DMS153 treated with DMSO at 0.1 percent for 48 hours (cell line): ENCODE measurements around the gene RBPJ.

ENCODE experiments used
- DNase-seq: peaks from one replicate; lab custom pipeline; 2025; ENCODE audit not compliant: unreplicated experiment; lab: John Stamatoyannopoulos, UW

Gene RBPJ

DNA sequence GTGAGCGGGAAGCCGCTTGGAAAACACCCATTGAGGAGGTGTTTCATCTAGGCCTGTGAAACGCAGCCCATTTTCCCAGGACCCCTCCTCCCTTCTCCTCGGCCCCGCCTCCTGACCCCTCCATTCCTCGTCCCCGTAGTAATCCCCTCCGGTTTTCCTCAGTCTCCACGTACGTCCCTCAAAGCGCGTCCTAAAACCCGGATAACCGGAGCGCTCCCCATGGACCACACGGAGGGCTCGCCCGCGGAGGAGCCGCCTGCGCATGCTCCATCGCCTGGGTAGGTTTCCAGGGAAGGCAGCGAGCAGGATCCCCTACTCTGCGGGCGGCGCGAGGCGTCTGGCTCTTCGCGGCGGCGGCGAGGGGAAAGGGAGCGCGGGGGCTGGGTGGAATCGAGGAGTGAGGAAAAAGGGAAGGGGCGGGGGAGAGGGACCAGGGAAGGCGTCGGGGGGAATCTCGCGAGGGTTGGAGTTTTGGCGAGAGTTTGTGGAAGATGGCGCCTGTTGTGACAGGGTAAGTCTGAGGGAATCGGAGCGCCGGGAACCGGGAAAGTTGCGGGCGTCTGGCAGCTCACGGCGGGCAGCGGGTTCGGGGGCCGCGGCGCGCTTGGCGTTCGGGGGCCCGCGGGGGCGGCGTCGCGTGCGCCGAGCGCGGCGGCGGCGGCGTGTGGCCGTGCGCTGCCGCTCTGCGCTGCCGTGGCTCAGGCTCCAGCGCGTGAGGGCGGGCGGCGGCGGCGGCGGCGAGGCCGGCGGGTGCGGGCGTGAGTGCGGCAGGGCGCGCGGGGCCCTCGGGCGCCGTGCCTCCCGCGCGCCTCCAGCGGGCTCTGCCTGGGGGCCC, at the start of gene RBPJ:
RBPJ (plus strand) TSS at position 477 of the 835 bp plus-strand sequence; CDS start at position 492, 15 bp downstream.
- DNase-seq, result peak; percentile 34

DNA sequence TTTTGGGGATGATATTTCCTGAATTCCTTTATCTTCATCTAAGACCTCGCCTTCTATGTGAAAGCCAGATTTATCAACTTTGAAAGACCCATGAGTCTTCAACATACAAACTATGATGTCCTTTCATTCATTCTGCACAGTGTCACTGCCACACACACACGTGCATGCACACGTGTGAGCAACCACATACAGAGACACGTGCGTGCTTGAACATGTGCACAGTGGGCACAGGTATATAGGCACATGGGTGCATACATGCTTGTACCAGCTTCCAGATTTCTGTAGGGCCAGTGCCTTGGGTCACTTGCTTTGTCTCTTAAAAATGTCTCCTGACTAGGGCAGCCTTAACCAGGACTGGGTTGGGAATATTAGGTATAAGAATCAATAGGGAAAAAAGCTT, 49.1 kb upstream of the RBPJ start:
- no peak for DNase-seq

GRCh38 chr4:26272654-26273615, 47.9 kb upstream of the RBPJ start:
- DNase-seq, result no peak

- no peak for DNase-seq
These were observed 47.2 kb upstream of the RBPJ start for GRCh38 chr4:26273616-26273980.

GRCh38 chr4:26275281-26275680, 45.5 kb upstream of the RBPJ start:
- no peak for DNase-seq

DNA sequence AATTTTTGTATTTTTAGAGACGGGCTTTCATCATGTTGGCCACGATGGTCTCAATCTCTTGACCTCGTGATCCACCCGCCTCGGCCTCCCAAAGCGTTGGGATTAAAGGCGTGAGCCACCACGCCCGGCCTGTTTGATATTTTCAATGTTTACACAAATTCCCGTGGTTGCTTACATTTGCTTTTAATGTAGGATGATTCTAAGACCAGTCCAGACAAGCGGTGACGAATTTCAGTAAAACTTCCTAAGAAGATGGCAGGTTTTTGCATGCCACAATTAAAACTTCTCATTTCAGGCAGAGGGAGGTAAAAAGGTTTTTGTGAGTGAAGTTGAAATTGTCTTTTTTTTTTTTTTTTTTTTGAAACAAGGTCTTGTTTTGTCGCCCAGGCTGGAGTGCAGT, 41.4 kb upstream of the RBPJ start:
- no peak for DNase-seq

GRCh38 chr4:26281881-26282280, 38.9 kb upstream of the RBPJ start:
- DNase-seq, result no peak

- no peak for DNase-seq
These were observed 36.3 kb upstream of the RBPJ start for GRCh38 chr4:26284536-26284935.

- DNase-seq, result no peak
These were observed 35.5 kb upstream of the RBPJ start for GRCh38 chr4:26285272-26285671.

- DNase-seq, result no peak
These were observed 33.1 kb upstream of the RBPJ start for GRCh38 chr4:26287756-26288155.

DNA sequence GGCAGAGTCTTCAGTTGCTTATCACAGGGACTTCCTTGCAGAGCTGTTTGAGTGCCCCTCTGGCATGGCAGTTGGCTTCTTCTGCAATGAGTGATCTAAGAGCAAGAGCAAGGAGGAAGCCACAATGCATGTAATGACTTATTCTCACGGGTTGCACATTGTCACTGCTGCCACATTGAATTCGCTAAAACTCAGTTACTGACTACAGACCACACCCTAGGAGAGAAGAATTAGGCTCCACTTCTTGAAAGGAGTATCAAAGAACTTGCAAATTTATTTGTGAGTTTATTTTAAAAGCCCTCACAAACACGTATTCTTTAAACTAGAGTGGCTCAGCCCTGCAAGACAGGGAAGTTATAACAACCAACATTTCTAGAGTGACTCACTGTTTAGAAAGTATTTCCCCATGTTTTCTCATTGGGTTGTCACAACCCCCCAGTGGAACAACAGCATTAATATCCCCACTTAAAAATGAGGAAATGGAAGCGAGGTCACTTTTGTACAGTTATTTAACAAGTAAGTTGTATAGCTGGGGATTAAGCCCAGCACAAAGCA, 32.4 kb upstream of the RBPJ start:
- DNase-seq, result no peak

DNA sequence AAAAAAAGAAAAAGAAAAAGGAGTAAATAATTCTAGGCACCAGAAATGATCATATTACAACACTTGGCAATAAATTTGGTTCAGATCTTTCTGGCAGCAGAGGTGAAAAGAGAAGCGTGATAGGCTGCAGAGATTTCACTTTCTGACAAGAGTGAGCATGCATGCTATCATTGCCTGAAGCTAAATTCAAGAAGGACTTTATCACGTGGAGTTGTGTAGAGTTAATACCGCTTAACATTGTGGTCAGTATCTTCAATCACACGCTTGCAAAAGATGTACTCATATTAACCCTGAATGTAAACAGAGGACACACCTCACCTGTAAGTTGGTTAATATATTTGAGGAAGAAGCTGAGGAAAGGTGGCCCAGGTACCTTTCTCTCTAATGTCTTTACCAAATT, 31.4 kb upstream of the RBPJ start:
- DNase-seq, result no peak

DNA sequence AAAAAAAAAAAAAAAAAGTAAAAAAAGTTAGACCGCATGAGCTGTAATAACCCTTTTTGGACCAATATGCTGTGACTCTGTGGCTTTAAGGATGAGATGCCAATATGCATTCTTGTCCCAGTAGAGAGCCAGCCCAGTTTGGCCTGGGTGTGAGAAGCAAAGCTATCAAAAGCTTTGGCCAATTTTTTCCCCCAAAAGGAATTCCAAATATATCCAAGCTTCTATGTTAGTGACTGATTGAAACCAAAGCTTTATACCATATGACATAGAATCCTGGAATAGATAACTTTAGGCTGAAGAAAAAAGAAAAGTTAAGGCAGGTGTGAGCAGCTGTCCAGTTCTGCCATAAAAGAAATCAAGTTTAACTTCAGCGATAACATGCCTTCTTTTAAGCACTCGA, 30.5 kb upstream of the RBPJ start:
- DNase-seq, result no peak

DNA sequence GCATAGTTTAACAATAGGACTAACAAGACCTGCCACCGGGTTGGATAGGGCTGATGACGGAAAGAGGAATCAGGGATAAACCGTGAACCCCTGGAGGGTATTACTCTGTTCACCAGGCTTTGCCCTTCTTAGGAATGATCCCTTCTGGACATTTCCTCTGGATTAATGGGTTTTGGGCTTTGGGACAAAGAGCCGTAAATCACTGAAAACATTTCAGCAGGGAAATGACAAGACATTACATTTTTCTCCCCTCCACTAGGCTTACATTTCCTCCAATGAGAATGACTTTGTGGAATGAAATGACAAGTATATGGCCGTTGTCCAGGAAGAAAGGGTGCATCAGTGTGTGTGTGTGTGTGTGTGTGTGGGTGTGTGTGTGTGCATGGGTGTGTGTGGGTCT, 25.9 kb upstream of the RBPJ start:
- no peak for DNase-seq

DNA sequence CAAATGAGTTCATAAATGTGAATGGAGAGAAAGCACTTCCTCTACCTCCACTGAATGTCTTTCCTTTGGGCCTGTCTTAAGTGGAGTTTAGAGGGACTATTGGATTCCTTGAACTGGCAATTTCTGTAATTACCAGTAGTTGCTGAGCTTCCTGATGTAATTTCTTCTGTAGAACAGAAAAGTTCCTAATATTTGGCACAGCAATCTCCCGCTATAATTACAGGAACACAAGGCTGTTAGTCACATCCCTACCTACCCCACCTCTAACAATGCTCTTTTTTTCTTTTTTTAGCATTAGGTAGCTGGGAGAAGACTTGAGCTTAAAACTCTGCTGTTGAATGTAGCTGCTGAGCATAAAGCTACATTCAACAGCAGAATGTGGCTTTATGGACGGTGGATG, 24.8 kb upstream of the RBPJ start:
- no peak for DNase-seq

DNA sequence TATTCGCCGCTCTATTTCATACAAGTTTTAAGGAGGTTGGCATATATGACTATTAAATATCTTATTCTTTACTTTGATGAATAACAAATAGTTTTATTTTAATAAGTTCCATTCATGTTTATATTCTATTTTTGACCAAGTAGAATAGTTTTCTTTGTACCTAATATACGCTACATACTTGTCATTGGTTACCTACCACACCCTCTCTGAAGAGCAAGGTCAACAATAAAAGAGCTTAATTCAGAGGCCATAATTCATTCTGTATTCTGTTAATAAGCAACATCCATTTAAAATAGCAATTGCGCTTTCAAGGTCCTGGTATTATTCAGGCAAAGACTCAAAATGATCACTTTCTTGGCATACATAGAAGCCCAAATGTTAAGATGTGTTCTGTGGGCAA, 24.3 kb upstream of the RBPJ start:
- DNase-seq, result no peak

DNA sequence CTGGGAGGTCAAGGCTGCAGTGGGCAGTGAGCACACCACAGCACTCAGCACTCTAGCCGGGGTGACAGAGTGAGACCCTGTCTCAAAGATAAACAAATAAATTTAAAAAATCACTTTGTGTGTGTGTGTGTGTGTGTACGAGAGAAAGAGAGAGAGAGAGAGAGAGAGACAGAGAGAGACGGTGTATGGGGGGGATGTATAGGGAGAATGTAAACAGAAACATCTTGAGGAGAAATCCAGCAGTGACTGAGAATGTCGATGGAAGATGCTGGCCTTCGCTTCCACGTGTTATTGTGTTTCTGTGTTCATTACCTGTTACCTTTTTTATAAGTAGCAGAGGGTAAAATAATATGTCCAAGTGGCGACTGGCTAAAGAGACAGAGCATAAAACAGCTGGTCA, 23.6 kb upstream of the RBPJ start:
- no peak for DNase-seq

- DNase-seq, result no peak
These were observed 22.4 kb upstream of the RBPJ start for GRCh38 chr4:26298198-26298947.

GRCh38 chr4:26299254-26299882, 21.4 kb upstream of the RBPJ start:
- no peak for DNase-seq
